GM12872 (cell line): ENCODE data around the gene NDUFA1.

Experiments
- CTCF ChIP-seq: IDR thresholded peaks from 3 replicates; pipeline ENCODE4 v1.5.1; 2011; ENCODE audit warnings: low read depth, mild to moderate bottlenecking, low read length, moderate library complexity; ENCODE audit not compliant: insufficient read depth

The NDUFA1 gene

GRCh38 chrX:119870626-119871131, 953 bp upstream of the NDUFA1 start:
- no peak for TF ChIP-seq CTCF

GRCh38 chrX:119871245-119871598, 410 bp upstream of the NDUFA1 start:
- TF ChIP-seq CTCF, result no peak

GRCh38 chrX:119878740-119879139, 7.1 kb downstream of the NDUFA1 start:
- TF ChIP-seq CTCF, result no peak

GRCh38 chrX:119880076-119880475, 8.4 kb downstream of the NDUFA1 start:
- TF ChIP-seq CTCF, result no peak

- TF ChIP-seq CTCF, result peak; percentile 78
These were observed 9.2 kb downstream of the NDUFA1 start for GRCh38 chrX:119880552-119881437.

GRCh38 chrX:119885554-119886428, 14.2 kb downstream of the NDUFA1 start:
- TF ChIP-seq CTCF, result no peak
